Left forelimb (tissue), 1 donor: ENCODE measurements around the gene DMRT3.
"Not testable (repeated sequence)": the region's sequence is repeated elsewhere in the genome, so short reads cannot be mapped to it uniquely, and the experiment has no call there.

Source experiments
- DNase-seq: peaks from one replicate; pipeline ENCODE4 v3.0.0-alpha.2; 2018; ENCODE audit warnings: low spot score

DMRT3 gene

DNA sequence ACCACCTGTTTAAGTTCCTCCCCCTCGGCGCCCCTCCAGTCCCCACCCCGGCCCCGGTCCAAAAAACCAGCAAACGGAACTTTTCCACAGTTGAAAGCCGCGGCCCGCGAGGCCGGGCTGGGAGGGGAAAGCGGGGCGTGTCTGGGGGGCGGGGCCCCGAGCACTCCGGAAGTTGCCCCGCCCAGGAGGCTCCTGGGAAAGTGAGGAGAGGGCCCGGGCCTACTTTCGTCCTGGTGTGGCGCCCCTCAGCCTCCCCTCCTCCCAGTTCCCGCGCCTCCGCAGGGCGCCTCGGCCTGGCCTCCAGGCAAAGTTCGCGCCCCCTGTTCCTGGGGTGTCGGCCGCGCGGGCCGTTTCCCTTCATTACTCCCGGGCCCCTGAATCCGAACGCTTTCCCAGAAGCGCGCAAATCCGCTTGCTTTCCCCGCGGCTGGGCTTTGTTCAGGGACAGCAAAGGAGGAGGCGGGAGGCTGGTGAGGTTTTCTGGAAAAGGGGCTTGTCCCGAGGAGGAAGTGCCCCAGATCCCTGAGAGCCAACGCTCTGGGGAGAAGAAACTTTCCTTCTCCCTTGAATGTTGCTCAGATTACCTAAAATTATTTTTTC is 4.5 kb upstream of the DMRT3 start:
- DNase-seq, result peak; percentile 69

DNA sequence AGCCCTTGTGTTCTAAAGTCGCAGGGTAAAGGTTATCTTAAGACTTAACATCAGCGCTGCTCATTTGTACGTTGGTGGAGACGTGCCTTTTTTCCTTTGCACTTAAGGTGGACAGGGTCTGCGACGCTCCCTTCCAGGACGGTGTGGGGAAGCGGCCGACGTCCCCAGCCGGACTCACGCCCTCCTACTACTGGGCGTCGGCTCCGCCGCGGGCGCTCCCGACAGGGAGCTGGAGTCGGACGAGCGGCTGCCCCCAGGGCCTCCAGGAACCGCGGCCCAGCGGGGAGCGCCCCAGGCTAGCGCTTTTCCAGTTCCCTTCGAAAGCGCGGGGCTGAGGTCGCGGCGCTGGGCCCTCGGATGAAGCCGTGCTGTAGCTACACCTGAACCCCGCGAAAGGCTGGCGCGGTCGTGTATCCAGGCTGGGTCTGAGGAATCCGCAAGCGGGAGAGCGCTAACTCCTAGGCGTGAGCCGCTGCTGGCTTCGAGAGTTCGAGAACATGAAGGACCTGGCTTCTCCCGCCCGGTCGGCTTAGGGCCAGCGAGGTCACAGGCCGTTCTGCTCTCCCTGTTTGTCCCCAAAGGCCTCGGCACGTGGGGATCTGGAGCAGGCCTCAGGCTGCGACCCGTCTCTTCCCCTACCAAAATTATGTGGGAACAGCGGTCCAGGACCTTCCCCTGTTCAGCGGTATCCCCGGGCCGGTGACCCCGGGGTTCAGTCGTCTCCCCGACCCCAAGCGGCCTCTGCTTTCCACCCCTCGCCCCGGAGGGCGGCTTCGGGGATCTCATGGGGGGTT is 3.8 kb upstream of the DMRT3 start:
- no peak for DNase-seq

DNA sequence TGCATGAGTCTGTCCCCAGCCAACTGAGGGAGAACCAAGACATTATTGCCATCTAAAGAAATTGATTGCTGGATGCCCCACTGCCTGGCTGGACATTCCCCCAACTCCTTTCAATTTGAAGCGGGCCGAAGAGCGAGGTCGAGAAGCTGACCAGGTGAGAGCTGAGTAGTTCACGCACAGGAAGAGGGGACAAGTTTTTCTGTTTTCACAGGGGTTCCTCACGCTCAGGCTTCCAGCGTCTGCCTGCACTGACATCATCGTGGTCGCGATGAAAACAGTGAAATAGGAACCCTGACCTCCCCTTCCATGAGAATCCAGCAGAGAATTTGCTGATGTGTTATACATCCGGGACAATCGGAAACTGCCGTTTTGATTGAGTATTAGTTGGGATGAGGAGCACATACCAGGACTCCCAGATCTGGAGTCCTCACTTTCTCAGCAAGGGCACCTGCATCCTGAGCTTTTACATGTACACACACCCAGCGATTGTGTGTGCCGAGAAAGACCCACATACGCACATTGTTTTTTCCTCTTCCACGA is 3.1 kb upstream of the DMRT3 start:
- DNase-seq, result no peak

DNA sequence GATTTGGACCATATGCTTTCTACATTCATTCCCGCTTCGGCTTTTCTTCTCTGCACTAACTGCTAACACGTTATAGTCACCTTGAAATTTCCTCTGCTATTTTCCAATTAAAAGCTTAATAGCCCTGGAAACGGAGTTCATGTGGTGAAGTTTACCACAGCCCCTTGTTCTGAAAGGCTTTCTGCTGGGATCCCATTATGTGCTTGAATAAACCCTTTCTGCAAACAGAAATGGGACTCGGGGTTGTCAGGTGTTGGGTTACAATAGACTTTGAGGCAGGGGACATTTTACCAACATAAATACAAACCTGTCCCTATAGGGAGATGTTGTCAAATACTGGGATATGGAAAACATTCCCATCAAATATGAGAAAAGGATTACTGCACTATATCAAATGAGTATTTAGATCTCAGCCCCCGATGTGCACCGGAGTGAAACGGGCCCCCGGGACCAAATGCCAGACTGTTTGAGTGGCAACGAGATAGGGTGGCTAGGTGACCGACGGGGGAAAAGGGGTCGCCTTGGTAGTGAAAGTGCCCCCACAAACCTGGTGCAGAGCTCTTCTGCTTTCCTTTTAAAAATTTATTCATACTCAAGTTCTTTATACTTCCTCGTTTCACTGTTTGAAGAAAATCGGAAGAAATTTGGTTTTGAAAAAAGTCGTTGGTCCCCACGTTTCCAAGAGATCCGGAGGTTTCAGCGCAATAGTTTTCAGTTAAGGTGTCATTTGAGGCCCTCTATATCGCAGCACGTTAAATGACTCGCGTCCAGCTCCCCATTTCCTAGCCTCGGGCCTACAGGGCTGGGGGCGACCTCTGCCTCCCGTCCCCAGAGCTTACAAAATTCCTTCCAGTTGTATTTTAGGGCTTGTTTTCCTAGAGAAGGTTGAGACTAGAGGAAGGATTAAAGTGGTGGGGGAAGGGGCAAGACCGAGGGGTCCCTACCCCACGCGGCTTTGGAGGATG is 2.1 kb upstream of the DMRT3 start:
- DNase-seq, result no peak

DNA sequence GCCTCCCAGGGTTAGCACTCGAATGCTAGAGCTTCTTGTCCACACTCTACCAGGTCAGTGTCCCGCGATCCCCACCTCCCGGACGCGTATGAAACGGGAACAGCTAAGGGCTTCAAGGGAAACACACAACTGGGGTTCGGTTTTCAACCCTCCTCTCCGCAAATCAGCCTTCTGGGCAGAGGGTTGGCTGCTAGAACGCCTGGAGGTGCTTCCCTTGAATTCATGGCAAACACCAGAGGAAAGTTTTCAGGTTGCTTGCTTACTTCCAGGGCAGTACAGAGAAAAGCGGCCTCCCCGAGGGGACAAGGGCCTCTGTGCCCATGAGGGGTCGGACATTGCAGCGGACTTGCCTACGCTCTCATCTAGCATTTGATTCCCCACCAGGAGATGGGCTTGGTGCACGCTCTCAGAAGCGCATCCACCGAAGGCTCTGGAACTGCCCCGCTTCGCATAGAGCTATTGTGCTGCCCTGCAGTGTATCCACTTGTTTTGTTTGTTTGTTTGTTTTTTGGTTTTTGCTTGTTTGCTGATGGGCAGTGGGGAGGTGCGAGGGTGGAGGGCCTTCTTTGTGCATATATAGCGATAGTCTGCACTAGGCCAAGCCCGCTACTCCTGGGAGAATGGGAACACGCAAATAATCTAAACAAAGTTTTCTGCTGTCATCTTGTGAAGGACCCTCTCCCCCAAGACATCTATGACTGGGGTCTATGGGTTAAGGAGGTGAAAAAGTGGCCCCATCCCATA is 1.3 kb upstream of the DMRT3 start:
- DNase-seq, result no peak

DNA sequence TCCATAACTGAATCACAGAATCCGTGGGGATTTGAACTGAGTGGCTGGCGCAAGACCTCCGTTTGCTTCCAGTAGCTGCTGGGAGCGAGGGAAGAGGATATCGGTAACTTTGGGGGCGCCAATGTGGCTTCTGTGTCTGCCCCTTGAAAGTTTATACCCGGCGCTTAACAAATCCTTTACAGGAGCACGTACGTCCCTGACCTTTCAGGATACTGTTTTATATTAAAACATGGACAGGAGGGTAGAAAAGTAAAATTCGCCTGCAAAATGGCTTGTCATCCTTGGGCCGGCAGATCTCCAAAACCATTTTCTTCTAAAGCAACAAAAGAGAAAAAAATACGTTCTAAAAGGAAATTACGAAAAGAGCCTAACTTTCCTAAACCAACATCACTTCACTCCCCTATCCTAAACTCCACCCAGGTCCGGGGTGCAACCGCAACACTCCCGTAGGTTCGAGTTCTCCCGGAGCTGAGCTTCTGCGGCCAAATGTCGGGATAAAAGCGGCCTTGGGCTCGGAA is 656 bp upstream of the DMRT3 start:
- no peak for DNase-seq

DNA sequence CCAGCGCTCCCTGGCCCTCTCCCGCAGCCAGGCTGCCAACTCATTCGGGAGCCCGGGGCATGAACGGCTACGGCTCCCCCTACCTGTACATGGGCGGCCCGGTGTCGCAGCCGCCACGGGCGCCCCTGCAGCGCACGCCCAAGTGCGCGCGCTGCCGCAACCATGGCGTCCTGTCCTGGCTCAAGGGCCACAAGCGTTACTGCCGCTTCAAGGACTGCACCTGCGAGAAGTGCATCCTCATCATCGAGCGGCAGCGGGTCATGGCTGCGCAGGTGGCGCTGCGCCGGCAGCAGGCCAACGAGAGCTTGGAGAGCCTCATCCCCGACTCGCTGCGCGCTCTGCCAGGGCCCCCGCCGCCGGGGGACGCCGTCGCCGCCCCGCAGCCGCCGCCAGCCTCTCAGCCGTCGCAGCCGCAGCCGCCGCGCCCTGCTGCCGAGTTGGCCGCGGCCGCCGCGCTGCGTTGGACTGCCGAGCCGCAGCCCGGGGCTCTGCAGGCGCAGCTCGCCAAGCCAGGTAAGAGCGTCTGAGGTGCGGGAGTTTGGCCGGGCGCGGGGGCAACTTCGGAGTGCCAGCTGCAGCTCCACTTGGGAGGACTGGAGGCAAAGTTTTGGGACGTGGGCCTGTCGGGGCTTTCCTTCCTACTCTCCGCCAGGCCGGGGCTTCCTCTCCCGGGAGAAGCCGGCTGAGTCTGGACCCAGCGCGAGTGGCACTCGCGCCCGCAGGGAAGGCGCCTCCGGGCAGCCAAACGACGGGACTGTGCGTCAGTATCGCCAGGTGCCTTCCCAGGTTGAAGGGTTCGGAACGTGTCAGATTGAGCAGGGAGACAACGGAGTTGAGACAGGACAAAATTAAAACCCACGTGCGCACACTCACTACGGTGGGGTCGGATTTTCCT is 735 bp downstream of the DMRT3 start:
- no peak for DNase-seq

DNA sequence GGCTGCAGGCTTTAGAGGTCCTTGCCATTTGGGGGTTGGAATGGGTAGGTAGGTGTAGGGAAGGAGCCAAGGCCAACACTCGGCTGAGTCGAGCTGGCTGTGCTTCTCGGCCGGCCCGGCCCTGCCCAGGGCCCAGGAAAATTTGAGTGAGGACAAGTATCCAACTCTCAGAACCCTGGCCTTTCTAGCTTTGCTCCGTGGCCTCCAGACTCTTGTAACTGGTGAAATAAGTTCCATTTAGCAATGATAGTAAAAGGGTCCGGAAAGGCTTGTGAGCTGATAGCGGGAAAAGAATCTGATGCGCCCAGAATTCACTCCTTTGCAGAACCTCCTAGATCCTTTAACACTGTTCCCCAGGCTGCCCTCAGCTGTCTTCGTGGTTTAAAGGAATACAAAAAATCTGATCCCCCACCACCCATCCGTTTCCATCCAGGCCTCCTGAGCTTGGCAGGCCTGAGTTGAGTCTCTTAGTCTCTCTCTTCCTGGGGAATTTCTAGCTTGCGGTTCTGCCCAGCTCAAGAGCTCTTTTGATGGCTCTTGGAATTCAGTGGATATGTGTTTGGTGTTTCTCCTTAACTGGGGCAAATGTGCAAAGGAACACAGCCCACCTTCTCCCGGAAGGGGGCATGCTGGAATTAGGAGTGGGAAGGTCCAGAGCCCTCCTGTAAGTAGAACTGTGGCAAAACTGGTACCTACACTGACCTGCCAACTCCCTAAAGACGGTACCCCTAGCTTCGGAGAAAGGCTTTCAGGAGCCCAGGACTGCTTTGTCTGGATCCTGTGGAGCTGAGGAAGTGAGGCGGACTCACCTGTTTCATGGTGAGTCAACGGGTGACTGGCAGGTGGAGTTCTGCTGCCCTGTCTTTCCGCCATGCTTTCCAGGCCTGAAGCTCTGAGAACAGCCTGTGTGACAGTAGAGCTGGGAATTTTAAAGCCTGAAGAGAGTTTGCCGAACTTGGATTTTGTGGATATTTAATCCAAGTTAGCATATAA is 1.7 kb downstream of the DMRT3 start:
- no peak for DNase-seq

DNA sequence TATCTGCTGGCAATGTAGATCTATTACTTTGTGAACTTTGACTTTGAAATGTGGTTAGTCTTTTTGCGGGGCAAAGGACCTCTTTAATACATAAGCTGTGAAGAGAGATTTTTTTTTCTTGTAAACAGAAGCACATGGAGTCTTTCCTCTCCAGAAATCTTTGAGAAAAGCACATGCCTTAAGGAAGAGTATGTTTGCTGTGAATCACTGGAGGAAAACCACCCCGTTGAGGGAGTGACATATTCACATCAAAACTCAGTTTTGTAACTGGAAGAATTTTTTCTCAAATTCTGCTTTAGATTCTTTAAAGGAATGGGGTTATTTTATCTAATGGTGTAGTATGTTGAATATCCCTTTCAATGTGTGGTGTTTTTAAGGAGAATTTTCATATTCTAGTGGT is 3.5 kb downstream of the DMRT3 start:
- no peak for DNase-seq

DNA sequence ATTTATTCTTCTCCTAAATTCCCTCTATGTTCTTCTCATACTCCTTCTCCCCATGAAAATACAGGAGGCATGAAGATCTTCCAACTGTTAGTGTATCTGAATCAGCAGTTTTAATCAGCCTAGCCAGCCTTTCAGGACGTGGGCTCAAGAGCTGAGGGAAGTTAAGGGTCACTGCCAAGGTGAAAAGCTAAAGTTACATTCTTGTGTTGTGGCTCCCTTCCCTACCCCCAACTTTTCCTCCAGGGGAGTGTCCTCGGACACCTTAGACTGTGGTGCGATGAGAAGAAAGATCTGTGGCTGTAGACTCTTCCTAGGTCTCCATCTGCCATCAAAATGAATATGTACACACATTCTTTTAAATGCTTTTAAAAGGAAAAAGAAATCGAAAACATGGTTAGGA is 4.2 kb downstream of the DMRT3 start:
- no peak for DNase-seq

DNA sequence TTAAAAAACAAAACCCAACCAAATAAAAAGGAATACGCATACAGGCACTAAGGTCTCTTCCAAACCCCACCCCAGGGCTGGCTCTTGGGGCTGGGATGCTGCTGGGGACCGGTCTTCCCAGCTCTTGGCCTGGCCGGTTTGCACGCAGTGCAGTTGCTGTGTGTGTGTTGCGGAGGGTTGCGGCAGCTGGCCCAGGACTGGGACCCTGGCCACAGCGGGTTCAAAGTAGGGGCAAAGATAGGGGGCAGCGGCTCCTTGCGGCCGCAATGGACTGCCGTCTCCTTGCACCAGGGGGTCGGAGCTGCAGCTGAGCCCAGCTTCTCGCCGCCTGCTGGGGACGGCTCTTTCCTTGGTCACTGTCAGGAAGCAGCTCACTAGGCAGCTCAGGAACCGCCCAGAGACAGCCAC is 5.0 kb downstream of the DMRT3 start:
- DNase-seq, result no peak

DNA sequence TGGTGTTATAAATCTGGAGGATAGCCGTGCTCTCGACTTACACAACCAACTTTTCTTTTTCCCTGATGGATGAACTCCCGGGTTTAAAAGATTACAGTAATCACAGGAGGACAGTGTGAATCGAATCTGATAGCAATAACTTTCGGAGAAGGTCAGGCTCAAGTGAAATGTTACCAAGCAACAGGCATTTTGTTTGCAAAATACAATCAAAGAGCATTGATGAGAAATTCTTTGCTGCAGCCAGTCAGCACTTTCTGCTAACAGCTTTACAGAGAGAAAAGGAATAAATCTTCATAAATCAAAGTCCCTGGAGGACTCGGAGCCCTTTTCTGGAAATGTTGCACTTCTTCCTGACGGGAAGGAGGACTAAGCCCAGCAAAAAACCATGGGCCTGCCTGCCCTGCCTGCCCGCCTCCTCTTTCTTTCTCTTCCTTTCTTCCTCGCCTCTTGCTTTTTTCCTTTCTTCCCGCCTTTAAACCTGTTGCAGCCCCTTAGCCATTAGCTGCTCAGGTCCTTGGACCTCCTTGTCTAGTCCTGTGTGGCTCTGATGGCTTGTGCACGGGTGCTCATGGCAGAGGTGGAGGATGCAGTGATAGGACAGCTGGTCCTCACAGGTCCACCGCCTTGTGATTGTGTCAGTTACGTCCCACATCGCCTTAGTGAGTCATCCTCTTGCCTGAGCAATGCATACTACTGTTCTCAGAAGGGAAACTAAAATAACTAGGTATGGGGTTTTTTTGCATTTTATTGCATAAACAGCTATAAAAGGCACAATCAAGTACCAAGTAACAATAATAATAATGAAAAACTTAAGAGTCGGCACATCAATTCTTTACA is 6.2 kb downstream of the DMRT3 start:
- DNase-seq, result no peak

DNA sequence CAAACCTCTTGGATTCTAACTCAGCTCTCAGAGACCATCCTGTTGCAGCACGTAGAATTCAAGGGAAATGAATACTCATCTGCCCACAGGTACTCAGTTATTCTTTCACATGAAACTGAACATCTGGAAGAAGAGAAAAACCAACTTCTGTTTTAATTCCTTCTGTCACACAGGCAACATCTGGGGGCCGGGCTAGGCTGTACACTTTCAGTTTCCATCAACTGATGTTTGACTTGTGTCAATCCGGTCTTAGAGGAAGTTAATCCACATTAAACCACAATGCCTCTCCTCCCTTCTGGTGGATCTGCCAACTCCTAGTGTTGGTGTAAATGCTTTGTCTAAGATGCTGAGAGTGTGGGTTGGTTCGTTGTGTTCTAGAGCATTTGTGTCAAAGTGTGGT is 17.6 kb downstream of the DMRT3 start:
- no peak for DNase-seq

DNA sequence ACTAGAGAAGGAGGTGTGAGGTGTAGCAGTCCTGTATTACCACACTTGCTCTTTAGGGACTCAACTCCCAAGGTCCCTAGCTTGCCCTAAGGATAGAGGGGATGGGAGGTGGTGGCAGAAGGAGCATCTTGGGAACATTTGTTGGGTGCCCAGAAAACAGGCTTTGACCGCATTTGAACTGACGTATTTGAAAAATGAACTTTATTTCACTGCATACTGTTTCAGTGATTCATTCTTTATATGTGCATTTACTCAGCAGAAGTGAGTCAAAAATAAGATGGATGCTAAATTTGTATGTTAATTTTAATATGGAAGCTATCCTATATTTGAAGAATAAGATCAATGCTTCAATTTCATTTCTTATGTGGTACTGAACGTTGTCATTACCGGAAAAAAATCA is 18.7 kb downstream of the DMRT3 start:
- DNase-seq, result no peak

DNA sequence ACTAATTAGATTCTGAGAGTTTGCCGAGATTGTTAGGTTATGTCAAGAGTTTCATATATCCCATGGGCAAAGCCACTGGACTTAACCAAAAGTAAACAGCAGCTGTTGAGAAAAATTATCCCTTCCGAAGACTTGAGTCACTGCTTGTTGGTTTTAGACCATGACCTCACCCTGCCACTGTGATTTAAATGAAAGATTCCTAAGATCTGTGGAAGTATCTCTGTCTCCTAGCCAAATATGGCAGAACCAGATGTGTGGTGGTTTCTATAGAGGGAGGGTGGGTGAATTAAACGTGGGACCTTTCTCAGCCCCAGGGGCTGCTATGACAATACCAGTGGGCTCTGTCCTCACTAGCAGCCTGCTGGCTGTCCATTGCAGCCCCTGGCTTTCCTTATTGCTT is 19.3 kb downstream of the DMRT3 start:
- DNase-seq, result no peak

DNA sequence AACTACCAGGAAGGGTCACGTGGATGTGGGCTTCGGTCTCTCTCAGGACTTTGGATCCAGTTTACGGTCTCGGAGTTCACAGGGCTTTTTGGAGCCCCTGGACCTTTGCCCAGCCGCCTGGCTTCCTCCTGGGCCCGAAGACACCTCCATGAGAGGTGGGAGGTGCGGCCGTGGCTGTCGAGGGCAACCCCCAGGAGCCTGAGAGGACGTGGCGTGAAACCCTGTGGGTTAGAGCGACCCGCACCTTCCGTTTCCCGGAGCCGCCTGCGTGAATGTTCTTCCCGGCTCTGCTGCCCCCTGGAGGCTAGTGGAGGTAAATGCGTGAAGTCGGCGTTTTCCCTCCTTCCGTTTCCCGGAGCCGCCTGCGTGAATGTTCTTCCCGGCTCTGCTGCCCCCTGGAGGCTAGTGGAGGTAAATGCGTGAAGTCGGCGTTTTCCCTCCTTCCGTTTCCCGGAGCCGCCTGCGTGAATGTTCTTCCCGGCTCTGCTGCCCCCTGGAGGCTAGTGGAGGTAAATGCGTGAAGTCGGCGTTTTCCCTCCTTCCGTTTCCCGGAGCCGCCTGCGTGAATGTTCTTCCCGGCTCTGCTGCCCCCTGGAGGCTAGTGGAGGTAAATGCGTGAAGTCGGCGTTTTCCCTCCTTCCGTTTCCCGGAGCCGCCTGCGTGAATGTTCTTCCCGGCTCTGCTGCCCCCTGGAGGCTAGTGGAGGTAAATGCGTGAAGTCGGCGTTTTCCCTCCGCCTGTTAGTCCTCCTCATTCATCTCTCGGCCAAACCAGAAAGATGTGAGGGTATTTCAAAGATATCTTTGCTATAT is 22.1 kb downstream of the DMRT3 start:
- DNase-seq, result not testable (repeated sequence)

DNA sequence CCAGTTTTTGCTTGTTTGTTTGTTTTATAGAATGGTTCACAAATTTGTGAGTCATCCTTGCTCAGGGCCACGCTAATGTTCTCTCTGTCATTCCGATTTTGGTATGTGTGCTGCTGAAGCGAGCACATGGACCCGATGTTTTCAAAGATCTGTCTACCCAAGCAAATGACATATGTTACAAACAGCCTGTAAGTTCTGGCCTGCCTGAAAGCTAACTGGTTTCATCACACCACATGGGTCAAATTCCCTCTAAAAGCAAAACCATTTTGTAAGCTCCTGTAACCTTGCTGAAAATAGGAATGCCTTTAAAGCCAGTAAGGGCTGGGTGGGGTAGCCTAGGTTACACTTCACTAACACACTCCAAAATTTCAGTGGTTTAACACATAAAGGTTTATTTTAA is 25.4 kb downstream of the DMRT3 start:
- no peak for DNase-seq
